Lower leg skin (tissue), 3 donors: ENCODE results near the gene DNER.

Source experiments
- CTCF ChIP-seq, 3 donors: fragments of 450-650 bp; IDR thresholded peaks; one replicate each; pipeline ENCODE4 v1.5.1; 2016; ENCODE audit warnings: antibody characterized with exemption in 3 of 3, mild to moderate bottlenecking in 3 of 3, moderate library complexity in 2 of 3
- POLR2A ChIP-seq, 2 donors: fragments of 450-650 bp; IDR thresholded peaks; one replicate each; pipeline ENCODE4 v1.6.1; 2016 to 2017; ENCODE audit warnings: antibody characterized with exemption in 2 of 2, mild to moderate bottlenecking in 1 of 2, moderate library complexity in 1 of 2

GRCh38 chr2:229559986-229560385 lies 154.4 kb downstream of the DNER start:
- no peak for TF ChIP-seq CTCF (IDR thresholded peaks at IDR 0.05)
- TF ChIP-seq POLR2A (IDR thresholded peaks at IDR 0.05): no peak
